Mesendoderm (in vitro differentiated cells): ENCODE results near the gene ISCA1.

ENCODE experiments used
- DNase-seq: peaks from one replicate; pipeline ENCODE4 v3.0.0; 2013
- H2AK5ac ChIP-seq: 2 replicates; pipeline ENCODE4 v1.6.1; 2013; ENCODE audit warnings: low read length, inconsistent platforms
- H2BK120ac ChIP-seq: 2 replicates; pipeline ENCODE4 v1.6.1; 2013; ENCODE audit warnings: low read depth, mild to moderate bottlenecking, low read length, moderate library complexity, mixed read lengths
- H2BK15ac ChIP-seq: replicated peaks from 2 replicates; pipeline ENCODE4 v1.6.1; 2013; ENCODE audit warnings: low read depth, mild to moderate bottlenecking, moderate library complexity
- H2BK5ac ChIP-seq: 2 replicates; pipeline ENCODE4 v1.6.1; 2013; ENCODE audit warnings: low read length, inconsistent platforms
- H3K18ac ChIP-seq: 2 replicates; pipeline ENCODE4 v1.6.1; 2013; ENCODE audit warnings: mild to moderate bottlenecking, low read length, mixed read lengths
- H3K23ac ChIP-seq: one replicate; pipeline ENCODE4 v1.6.1; 2013; ENCODE audit warnings: low read length
- H3K27ac ChIP-seq: 2 replicates; pipeline ENCODE4 v1.5.1; 2013; ENCODE audit warnings: low read depth, mild to moderate bottlenecking, inconsistent platforms, low read length, moderate library complexity
- H3K27me3 ChIP-seq: 2 replicates; pipeline ENCODE4 v1.6.1; 2013; ENCODE audit warnings: low read length, control low read depth, mild to moderate bottlenecking, inconsistent platforms; ENCODE audit not compliant: insufficient read depth, poor library complexity
- H3K36me3 ChIP-seq: 2 replicates; pipeline ENCODE4 v1.6.1; 2013; ENCODE audit warnings: low read length, inconsistent platforms; ENCODE audit not compliant: control insufficient read depth, insufficient read depth
- H3K4ac ChIP-seq: one replicate; pipeline ENCODE4 v1.6.1; 2013; ENCODE audit warnings: low read depth, mild to moderate bottlenecking, low read length, moderate library complexity
- H3K4me1 ChIP-seq: 2 replicates; pipeline ENCODE4 v1.6.1; 2013; ENCODE audit warnings: low read depth, low read length, inconsistent platforms; ENCODE audit not compliant: control insufficient read depth
- H3K4me2 ChIP-seq: 2 replicates; pipeline ENCODE4 v1.6.1; 2013; ENCODE audit warnings: low read length
- H3K4me3 ChIP-seq: 2 replicates; pipeline ENCODE4 v1.5.1; 2013; ENCODE audit warnings: mild to moderate bottlenecking, low read length
- H3K56ac ChIP-seq: one replicate; pipeline ENCODE4 v1.6.1; 2013; ENCODE audit warnings: low read length
- H3K79me1 ChIP-seq: 2 replicates; pipeline ENCODE4 v1.6.1; 2013; ENCODE audit warnings: low read length, inconsistent platforms
- H3K79me2 ChIP-seq: 2 replicates; pipeline ENCODE4 v1.6.1; 2013; ENCODE audit warnings: mild to moderate bottlenecking, low read length; ENCODE audit not compliant: control insufficient read depth, insufficient read depth
- H3K9ac ChIP-seq: 2 replicates; pipeline ENCODE4 v1.6.1; 2013; ENCODE audit warnings: low read length, inconsistent platforms
- H4K5ac ChIP-seq: one replicate; pipeline ENCODE4 v1.6.1; 2013; ENCODE audit warnings: low read length
- H4K8ac ChIP-seq: one replicate; pipeline ENCODE4 v1.6.1; 2013; ENCODE audit warnings: low read depth, mild to moderate bottlenecking, control low read depth, low read length, moderate library complexity
- WGBS: extraction: QIAGEN DNeasy Blood & Tissue Kit; methylation state at CpG from one replicate; pipeline ENCODE4 v1.1.7; 2013; ENCODE audit warnings: low lambda C conversion rate, missing lambda C conversion rate; ENCODE audit not compliant: insufficient coverage; ENCODE audit errors: extremely low coverage; 5-methylcytosine and 5-hydroxymethylcytosine counted together

The ISCA1 gene

DNA sequence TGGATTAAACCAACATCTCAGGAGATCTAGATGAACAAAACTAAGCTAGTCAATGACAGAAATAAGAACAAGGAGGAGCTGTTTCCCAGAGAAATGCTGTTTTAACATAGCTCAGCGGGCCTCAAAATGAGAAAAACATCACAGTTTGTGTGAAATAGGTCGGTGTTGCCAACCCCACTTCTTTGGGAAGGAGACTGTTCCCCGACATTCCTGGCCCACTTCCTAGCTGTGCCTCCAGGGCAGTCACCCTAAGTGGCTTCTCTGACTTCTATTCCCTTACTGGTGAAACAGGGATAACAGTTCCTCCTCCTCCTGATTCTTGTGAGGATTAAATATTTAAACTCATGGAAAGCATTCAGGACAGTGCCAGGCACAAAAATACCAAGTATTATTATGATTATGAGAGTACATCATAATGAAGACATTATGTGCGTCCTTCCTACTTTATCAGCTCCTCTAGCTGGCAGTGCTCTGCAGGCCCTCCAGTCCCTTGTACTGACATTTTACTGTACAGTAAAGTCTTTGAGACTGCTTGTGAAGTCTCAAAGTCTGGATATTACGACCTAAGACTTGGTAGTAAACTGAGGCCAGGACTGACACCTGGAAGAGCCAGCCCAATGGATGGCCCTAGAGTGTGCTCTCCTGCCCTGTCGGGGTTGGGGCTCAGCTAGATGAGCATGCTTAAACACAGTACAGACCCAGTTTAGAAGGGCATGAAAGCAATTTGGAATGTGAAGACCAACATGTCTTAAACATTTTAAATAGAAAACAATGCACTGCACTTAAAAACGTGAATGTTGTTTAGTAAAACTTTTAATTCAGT, 7.3 kb downstream of the ISCA1 start:
- DNase-seq: no peak
- Histone ChIP-seq H3K18ac (no peak overlapping the region), H4K8ac (no peak overlapping the region), H3K4me1 (no peaks in the 10 kb centered on the region), H2AK5ac (no peak overlapping the region), H3K4me2 (no peak overlapping the region), H3K56ac (no peak overlapping the region), H3K9ac (no peak overlapping the region), H3K27me3 (no peaks in the 10 kb centered on the region), H3K36me3 (peaks cover 4% of the 10 kb centered on the region), H3K27ac (no peak overlapping the region), H2BK15ac (no peak overlapping the region), H3K4me3 (no peak overlapping the region), H4K5ac (no peak overlapping the region), H2BK120ac (no peak overlapping the region), H3K23ac (no peak overlapping the region), H3K4ac (no peak overlapping the region), H3K79me1 (peaks cover 16% of the 10 kb centered on the region), H2BK5ac (no peak overlapping the region), H3K79me2 (peaks cover 21% of the 10 kb centered on the region)
- no CpG with 5 or more reads among the region's 7 CpGs for WGBS

GRCh38 chr9:86272221-86272620, 10.1 kb downstream of the ISCA1 start:
- Histone ChIP-seq H3K4me1 (no peaks in the 10 kb centered on the region), H3K9ac (no peak overlapping the region), H3K4me3 (no peak overlapping the region), H3K27me3 (no peaks in the 10 kb centered on the region), H3K27ac (no peak overlapping the region), H2AK5ac (no peak overlapping the region), H3K79me2 (peaks cover 12% of the 10 kb centered on the region), H4K8ac (no peak overlapping the region), H3K18ac (no peak overlapping the region), H3K4ac (no peak overlapping the region), H3K36me3 (peaks cover 4% of the 10 kb centered on the region), H3K23ac (no peak overlapping the region), H4K5ac (no peak overlapping the region), H3K4me2 (no peak overlapping the region), H2BK120ac (no peak overlapping the region), H3K79me1 (peaks cover 10% of the 10 kb centered on the region), H3K56ac (no peak overlapping the region), H2BK5ac (no peak overlapping the region), H2BK15ac (no peak overlapping the region)
- DNase-seq: no peak
- WGBS: no CpG with 5 or more reads among the region's 4 CpGs

- Histone ChIP-seq H2BK120ac (no peak overlapping the region), H3K4me2 (no peak overlapping the region), H3K4me1 (no peaks in the 10 kb centered on the region), H3K79me2 (peaks cover 2% of the 10 kb centered on the region), H2AK5ac (no peak overlapping the region), H2BK5ac (no peak overlapping the region), H3K4ac (no peak overlapping the region), H3K23ac (no peak overlapping the region), H3K79me1 (peaks cover 2% of the 10 kb centered on the region), H3K18ac (no peak overlapping the region), H3K56ac (no peak overlapping the region), H4K8ac (no peak overlapping the region), H3K27me3 (no peaks in the 10 kb centered on the region), H3K4me3 (no peak overlapping the region), H3K36me3 (peaks cover 2% of the 10 kb centered on the region), H3K9ac (no peak overlapping the region), H2BK15ac (no peak overlapping the region), H3K27ac (no peak overlapping the region), H4K5ac (no peak overlapping the region)
- DNase-seq: no peak
- WGBS: no CpG with 5 or more reads among the region's 6 CpGs
Observed at GRCh38 chr9:86263876-86264275, 18.5 kb downstream of the ISCA1 start.

- Histone ChIP-seq H3K27me3 (no peaks in the 10 kb centered on the region), H3K18ac (no peak overlapping the region), H3K36me3 (peaks cover 2% of the 10 kb centered on the region), H3K4me1 (no peaks in the 10 kb centered on the region), H2AK5ac (no peak overlapping the region), H3K4me3 (no peak overlapping the region), H2BK120ac (no peak overlapping the region), H3K4me2 (no peak overlapping the region), H4K5ac (no peak overlapping the region), H3K9ac (no peak overlapping the region), H2BK5ac (no peak overlapping the region), H3K27ac (no peak overlapping the region), H4K8ac (no peak overlapping the region), H3K79me2 (no peaks in the 10 kb centered on the region), H3K79me1 (no peaks in the 10 kb centered on the region), H2BK15ac (no peak overlapping the region), H3K56ac (no peak overlapping the region), H3K4ac (no peak overlapping the region), H3K23ac (no peak overlapping the region)
- WGBS: no CpG with 5 or more reads among the region's 4 CpGs
- DNase-seq: no peak
Observed at GRCh38 chr9:86262492-86262891, 19.8 kb downstream of the ISCA1 start.

DNA sequence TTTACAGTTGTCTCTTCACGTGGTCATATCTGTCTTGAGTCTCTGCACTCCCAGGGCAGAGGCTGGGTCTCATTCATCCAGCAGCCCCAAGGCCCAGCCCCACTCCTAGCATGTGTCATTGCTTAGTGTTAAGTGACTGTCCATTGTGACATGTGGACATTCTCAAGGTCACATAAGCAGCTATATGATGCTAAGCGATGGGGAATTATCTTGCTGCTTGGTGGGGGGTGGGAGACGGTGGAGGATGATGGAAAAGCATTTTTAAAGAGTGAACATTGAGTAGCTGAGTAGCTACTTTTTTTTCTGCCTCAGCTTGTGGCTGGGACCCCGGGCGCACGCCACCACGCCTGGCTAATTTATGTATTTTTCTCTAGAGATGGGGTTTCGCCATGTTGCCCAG, 22.8 kb downstream of the ISCA1 start, which contains the start of gene C9orf153:
TSS of gene C9orf153 (minus strand) at position 101 of the 400 bp plus-strand sequence. CDS start 30,054 bp downstream, outside the sequence.
- no peak within 1 kb of the TSS for H3K56ac ChIP-seq
- H2BK5ac ChIP-seq: no peak within 1 kb of the TSS
- H3K18ac ChIP-seq: no peak within 1 kb of the TSS
- H2BK15ac ChIP-seq: no peak within 1 kb of the TSS
- no peak within 1 kb of the TSS for H3K27ac ChIP-seq
- H3K4me3 ChIP-seq: no peak within 1 kb of the TSS
- H4K5ac ChIP-seq: no peak within 1 kb of the TSS
- WGBS: no CpG with 5 or more reads among the region's 8 CpGs
- H3K4ac ChIP-seq: no peak within 1 kb of the TSS
- no peak within 1 kb of the TSS for H3K23ac ChIP-seq
- no peak within 1 kb of the TSS for H2BK120ac ChIP-seq
- no peaks in the 10 kb centered on the region for H3K79me1 ChIP-seq
- H3K4me1 ChIP-seq: no peaks in the 10 kb centered on the region
- H2AK5ac ChIP-seq: no peak within 1 kb of the TSS
- no peaks in the 10 kb centered on the region for H3K27me3 ChIP-seq
- no peak within 1 kb of the TSS for H4K8ac ChIP-seq
- peaks cover 2% of the 10 kb centered on the region for H3K36me3 ChIP-seq
- no peak for DNase-seq
- no peak within 1 kb of the TSS for H3K4me2 ChIP-seq
- no peak within 1 kb of the TSS for H3K9ac ChIP-seq
- H3K79me2 ChIP-seq: no peaks in the 10 kb centered on the region

- H2AK5ac ChIP-seq: no peak overlapping the region
- no peak overlapping the region for H3K4ac ChIP-seq
- H3K27me3 ChIP-seq: no peaks in the 10 kb centered on the region
- H3K18ac ChIP-seq: no peak overlapping the region
- no peak overlapping the region for H4K8ac ChIP-seq
- H2BK15ac ChIP-seq: no peak overlapping the region
- H3K27ac ChIP-seq: no peak overlapping the region
- H3K79me1 ChIP-seq: no peaks in the 10 kb centered on the region
- no peak overlapping the region for H2BK5ac ChIP-seq
- H3K56ac ChIP-seq: no peak overlapping the region
- WGBS: no CpG with 5 or more reads among the region's 2 CpGs
- no peaks in the 10 kb centered on the region for H3K4me1 ChIP-seq
- H3K79me2 ChIP-seq: no peaks in the 10 kb centered on the region
- no peak overlapping the region for H3K4me3 ChIP-seq
- no peaks in the 10 kb centered on the region for H3K36me3 ChIP-seq
- DNase-seq: no peak
- H3K9ac ChIP-seq: no peak overlapping the region
- H2BK120ac ChIP-seq: no peak overlapping the region
- no peak overlapping the region for H4K5ac ChIP-seq
- H3K23ac ChIP-seq: no peak overlapping the region
- H3K4me2 ChIP-seq: no peak overlapping the region
Observed at GRCh38 chr9:86257391-86257790, 24.9 kb downstream of the ISCA1 start.
